Activated CD8-positive, alpha-beta T cell treated with anti-CD3 and anti-CD28 coated beads for 36 hours (primary cell): Measurements from ENCODE around the gene CADPS. TPM values are rescaled to one million over a fixed set of nuclear protein-coding genes. Genes with fewer than 3 reads are reported as not detected.

Experiments used
- ATAC-seq: fragments of 200-7000 bp; cut with Tn5 transposase; one replicate; pipeline ENCODE4 v1.10.0; 2021; ENCODE audit warnings: mild to moderate bottlenecking, moderate library complexity
- CTCF ChIA-PET: fragments of 350-600 bp; sonication (Branson Sonifier 250); formaldehyde crosslinking; loops from one replicate; lab custom pipeline; 2021; ENCODE audit warnings: antibody characterized with exemption; lab: Charles Lee
- POLR2A ChIA-PET: fragments of 350-600 bp; sonication (Branson Sonifier 250); formaldehyde crosslinking; loops from one replicate; lab custom pipeline; 2021; ENCODE audit warnings: antibody characterized with exemption; lab: Charles Lee
- DNase-seq: peaks from one replicate; pipeline ENCODE4 v3.0.0-alpha.2; 2020
- H3K27ac Mint-ChIP-seq: one replicate; pipeline ENCODE4 v1.8.0; 2021; ENCODE audit warnings: mild to moderate bottlenecking, mixed read lengths
- H3K27me3 Mint-ChIP-seq: one replicate; pipeline ENCODE4 v1.8.0; 2021; ENCODE audit warnings: mixed read lengths
- H3K36me3 Mint-ChIP-seq: one replicate; pipeline ENCODE4 v1.8.0; 2021; ENCODE audit warnings: low read depth, mixed read lengths
- H3K4me1 Mint-ChIP-seq: one replicate; pipeline ENCODE4 v1.8.0; 2021; ENCODE audit warnings: low read depth, mixed read lengths
- H3K4me3 Mint-ChIP-seq: one replicate; pipeline ENCODE4 v1.8.0; 2021; ENCODE audit warnings: mild to moderate bottlenecking, moderate library complexity, mixed read lengths
- H3K9me3 Mint-ChIP-seq: one replicate; pipeline ENCODE4 v1.8.0; 2021; ENCODE audit warnings: mixed read lengths
- intact Hi-C: fragments of 100-400 bp; cut with micrococcal nuclease; formaldehyde crosslinking; loops from one replicate; pipeline ENCODE4 v1.10.0; 2022
- total RNA-seq, 2 experiments: library from RNA; stranded (reverse); gene quantifications; one replicate each; pipeline ENCODE4 v1.2.3, GENCODE V29; 2021
- TF ChIP-seq, protein P1 (sequence below): fragments of 200-600 bp; IDR thresholded peaks from one replicate; pipeline ENCODE4 v1.8.0; 2022; ENCODE audit warnings: antibody characterized with exemption, mild to moderate bottlenecking

The CADPS gene
- total RNA-seq, 2 experiments from 2014 or later: not detected

DNA sequence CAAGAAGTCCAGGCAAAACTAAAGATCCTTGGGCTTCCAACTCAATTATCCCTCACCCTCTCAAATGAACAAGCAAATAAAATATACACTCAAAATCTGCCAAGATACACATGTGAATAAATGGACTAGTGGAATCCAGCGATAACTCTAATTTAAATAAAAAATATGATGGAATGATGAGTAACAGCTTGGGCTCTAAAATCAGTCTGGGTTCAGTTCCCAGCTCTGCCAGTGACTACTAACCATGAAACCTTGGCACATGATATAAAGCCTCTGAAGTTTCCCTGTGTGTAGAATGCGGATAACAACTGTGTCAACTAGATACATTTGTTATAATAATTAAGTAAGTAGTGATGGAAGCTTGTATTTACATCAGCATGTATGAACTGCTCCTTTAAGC lies 81.3 kb downstream of the CADPS start:
- ATAC-seq (no peak), DNase-seq (no peak)
- no peaks in the 10 kb centered on the region for H3K9me3 Mint-ChIP-seq
- CTCF ChIA-PET: no interaction called here
- H3K36me3 Mint-ChIP-seq: no peaks in the 10 kb centered on the region
- no peaks in the 10 kb centered on the region for H3K4me1 Mint-ChIP-seq
- H3K4me3 Mint-ChIP-seq: no peak overlapping the region
- TF ChIP-seq, protein P1, sequence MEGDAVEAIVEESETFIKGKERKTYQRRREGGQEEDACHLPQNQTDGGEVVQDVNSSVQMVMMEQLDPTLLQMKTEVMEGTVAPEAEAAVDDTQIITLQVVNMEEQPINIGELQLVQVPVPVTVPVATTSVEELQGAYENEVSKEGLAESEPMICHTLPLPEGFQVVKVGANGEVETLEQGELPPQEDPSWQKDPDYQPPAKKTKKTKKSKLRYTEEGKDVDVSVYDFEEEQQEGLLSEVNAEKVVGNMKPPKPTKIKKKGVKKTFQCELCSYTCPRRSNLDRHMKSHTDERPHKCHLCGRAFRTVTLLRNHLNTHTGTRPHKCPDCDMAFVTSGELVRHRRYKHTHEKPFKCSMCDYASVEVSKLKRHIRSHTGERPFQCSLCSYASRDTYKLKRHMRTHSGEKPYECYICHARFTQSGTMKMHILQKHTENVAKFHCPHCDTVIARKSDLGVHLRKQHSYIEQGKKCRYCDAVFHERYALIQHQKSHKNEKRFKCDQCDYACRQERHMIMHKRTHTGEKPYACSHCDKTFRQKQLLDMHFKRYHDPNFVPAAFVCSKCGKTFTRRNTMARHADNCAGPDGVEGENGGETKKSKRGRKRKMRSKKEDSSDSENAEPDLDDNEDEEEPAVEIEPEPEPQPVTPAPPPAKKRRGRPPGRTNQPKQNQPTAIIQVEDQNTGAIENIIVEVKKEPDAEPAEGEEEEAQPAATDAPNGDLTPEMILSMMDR: no peak
- intact Hi-C loops: no loop called here
- no peak overlapping the region for H3K27ac Mint-ChIP-seq
- POLR2A ChIA-PET: no interaction called here
- peaks cover 5% of the 10 kb centered on the region for H3K27me3 Mint-ChIP-seq

- POLR2A ChIA-PET: no interaction called here
- intact Hi-C loops: no loop called here
- no peak overlapping the region for H3K27ac Mint-ChIP-seq
- H3K9me3 Mint-ChIP-seq: no peaks in the 10 kb centered on the region
- no peaks in the 10 kb centered on the region for H3K36me3 Mint-ChIP-seq
- no peaks in the 10 kb centered on the region for H3K27me3 Mint-ChIP-seq
- TF ChIP-seq, protein P1: no peak
- no peaks in the 10 kb centered on the region for H3K4me1 Mint-ChIP-seq
- CTCF ChIA-PET: no interaction called here
- no peak for ATAC-seq
- DNase-seq: no peak
- no peak overlapping the region for H3K4me3 Mint-ChIP-seq
Measured at GRCh38 chr3:62785384-62785783, 89.8 kb downstream of the CADPS start.

GRCh38 chr3:62781121-62781520 lies 94.1 kb downstream of the CADPS start:
- POLR2A ChIA-PET: no interaction called here
- ATAC-seq (no peak), DNase-seq (no peak)
- Mint-ChIP-seq H3K27ac (no peak overlapping the region), H3K4me3 (no peak overlapping the region), H3K36me3 (no peaks in the 10 kb centered on the region), H3K9me3 (no peaks in the 10 kb centered on the region), H3K4me1 (no peaks in the 10 kb centered on the region), H3K27me3 (no peaks in the 10 kb centered on the region)
- TF ChIP-seq, protein P1: no peak
- intact Hi-C loops: no loop called here
- CTCF ChIA-PET: no interaction called here

DNA sequence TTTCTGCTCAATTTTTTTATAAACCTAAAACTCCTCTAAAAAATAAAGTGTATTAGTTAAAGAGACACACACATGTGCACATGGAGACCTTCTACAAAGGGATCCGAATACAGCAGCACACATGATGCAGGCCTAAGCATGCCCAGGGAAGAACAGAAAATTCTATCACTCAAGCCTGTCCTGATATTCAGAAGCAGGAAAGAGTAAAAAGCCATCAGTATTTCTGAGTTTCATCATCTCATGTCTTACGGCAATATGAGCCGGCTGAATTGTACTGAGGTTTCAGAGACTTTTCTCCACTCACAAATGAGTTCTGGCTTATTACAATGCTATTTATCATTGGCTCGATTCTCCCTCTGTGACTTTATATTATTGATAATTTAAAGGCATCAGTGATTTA lies 97.5 kb downstream of the CADPS start:
- no peak overlapping the region for H3K4me3 Mint-ChIP-seq
- TF ChIP-seq, protein P1: no peak

GRCh38 chr3:62777130-62777529 lies 98.1 kb downstream of the CADPS start:
- ChIA-PET POLR2A (no interaction called here), CTCF (no interaction called here)
- H3K9me3 Mint-ChIP-seq: no peaks in the 10 kb centered on the region
- intact Hi-C loops: no loop called here
- TF ChIP-seq, protein P1: no peak
- DNase-seq: no peak
- H3K36me3 Mint-ChIP-seq: no peaks in the 10 kb centered on the region
- no peak overlapping the region for H3K4me3 Mint-ChIP-seq
- no peaks in the 10 kb centered on the region for H3K27me3 Mint-ChIP-seq
- no peak for ATAC-seq
- no peak overlapping the region for H3K27ac Mint-ChIP-seq
- H3K4me1 Mint-ChIP-seq: no peaks in the 10 kb centered on the region

More for the DNA sequence above, 97.5 kb downstream of the CADPS start:
- ATAC-seq (no peak), DNase-seq (no peak)
- POLR2A ChIA-PET: no interaction called here
- CTCF ChIA-PET: no interaction called here
- no peaks in the 10 kb centered on the region for H3K4me1 Mint-ChIP-seq
- intact Hi-C loops: no loop called here
- H3K27me3 Mint-ChIP-seq: no peaks in the 10 kb centered on the region
- no peak overlapping the region for H3K27ac Mint-ChIP-seq
- no peaks in the 10 kb centered on the region for H3K9me3 Mint-ChIP-seq
- no peaks in the 10 kb centered on the region for H3K36me3 Mint-ChIP-seq
